Esophagus muscularis mucosa (tissue), 4 donors: ENCODE results near the gene NEDD8. TPM values are rescaled to one million over a fixed set of nuclear protein-coding genes. Genes with fewer than 3 reads are reported as not detected.
A peak's percentile ranks its signal among the peaks of the same experiment; 100 is the strongest.

Experiments used
- DNase-seq: peaks from one replicate; pipeline ENCODE4 v3.0.0-alpha.2; 2017; ENCODE audit errors: extremely low spot score
- H3K27ac ChIP-seq, 4 donors: fragments of 200-600 bp; sonication (generic); replicated peaks in 1 of 4; 1 replicate in 3 of 4; 2 replicates in 1 of 4; pipeline ENCODE4 v1.5.1; 2016 to 2019; ENCODE audit warnings: mild to moderate bottlenecking in 1 of 4
- H3K27me3 ChIP-seq, 4 donors: fragments of 200-600 bp; sonication (generic); one replicate each; pipeline versions ENCODE4 v1.5.1 to v1.6.0; 2016 to 2019
- H3K36me3 ChIP-seq, 4 donors: fragments of 200-600 bp; sonication (generic); one replicate each; pipeline ENCODE4 v1.5.1; 2016 to 2019
- H3K4me1 ChIP-seq, 4 donors: fragments of 200-600 bp; sonication (generic); one replicate each; pipeline ENCODE4 v1.5.1; 2016 to 2019
- H3K4me3 ChIP-seq, 4 donors: fragments of 200-600 bp; sonication (generic); 1 replicate in 2 of 4; 2 replicates in 2 of 4; pipeline ENCODE4 v1.5.1; 2016 to 2019; ENCODE audit warnings: mild to moderate bottlenecking in 4 of 4, moderate library complexity in 1 of 4
- H3K9me3 ChIP-seq, 4 donors: fragments of 200-600 bp; sonication (generic); 1 replicate in 3 of 4; 2 replicates in 1 of 4; pipeline ENCODE4 v1.5.1; 2016 to 2019
- EP300 ChIP-seq: sonication (generic); formaldehyde crosslinking; IDR thresholded peaks from one replicate; pipeline ENCODE4 v1.6.1; 2017; ENCODE audit warnings: antibody characterized with exemption
- POLR2A ChIP-seq: fragments of 450-650 bp; IDR thresholded peaks from one replicate; pipeline ENCODE4 v1.6.1; 2017; ENCODE audit warnings: antibody characterized with exemption, moderate library complexity, mild to moderate bottlenecking, low read depth
- POLR2AphosphoS5 ChIP-seq, 2 donors: sonication (generic); formaldehyde crosslinking; IDR thresholded peaks; one replicate each; pipeline ENCODE4 v1.6.1; 2017; ENCODE audit warnings: antibody characterized with exemption in 2 of 2
- WGBS: methylation state at CpG from one replicate; pipeline ENCODE4 v1.1.5; 2018; 5-methylcytosine and 5-hydroxymethylcytosine counted together
- intact Hi-C: fragments of 100-400 bp; cut with DNase I; formaldehyde crosslinking; loops from one replicate; pipeline ENCODE4 v1.15.1; 2023
- total RNA-seq, 4 donors: library from RNA; depleted of rRNA; stranded (reverse); fragments of >200 nt; gene quantifications; one replicate each; pipeline versions ENCODE4 v1.1.0 to v1.2.1, GENCODE V29; 2016
- TF ChIP-seq, protein P1 (sequence below), 3 experiments: fragments of 200-600 bp in 2 of 3; fragments of 450-650 bp in 1 of 3; sonication (generic) in 2 of 3; IDR thresholded peaks; one replicate each; pipeline ENCODE4 v1.5.1; 2017 to 2019; ENCODE audit warnings: antibody characterized with exemption in 3 of 3, mild to moderate bottlenecking in 2 of 3, moderate library complexity in 1 of 3

The NEDD8 gene
- total RNA-seq, 4 donors from 2014 or later, result 117 to 152 (median 131) TPM

DNA sequence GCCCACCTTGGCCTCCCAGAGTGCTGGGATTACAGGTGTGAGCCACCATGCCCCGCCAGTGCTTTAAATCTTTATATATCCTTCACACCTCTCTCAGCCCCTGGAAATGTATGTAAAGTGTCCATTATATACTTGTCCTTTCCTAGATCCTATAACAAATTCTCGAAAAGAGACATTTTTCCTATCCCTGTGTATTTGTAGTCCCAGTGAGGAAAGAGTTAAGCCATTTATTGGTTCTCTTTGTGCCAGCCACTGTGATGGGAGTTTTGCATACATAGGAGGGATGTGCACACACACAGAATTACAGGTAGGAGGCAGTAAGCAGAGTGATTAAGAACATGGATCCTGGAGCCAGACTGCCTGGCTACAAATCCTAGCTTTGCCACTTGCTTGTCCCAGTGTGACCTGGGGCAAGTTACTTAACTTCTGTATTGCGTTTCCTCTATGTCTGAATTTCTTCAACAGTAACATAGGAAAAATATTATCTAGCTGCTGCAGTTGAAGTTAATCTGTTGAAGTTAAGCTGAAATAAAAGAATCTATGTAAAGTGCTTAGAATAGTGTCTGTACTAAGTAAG lies 41.3 kb upstream of the NEDD8 start:
- Histone ChIP-seq H3K4me3 (no peak overlapping the region), H3K27ac (no peak overlapping the region), H3K9me3 (no peaks in the 10 kb centered on the region), H3K36me3 (peaks cover 0 to 17% (median 12%) of the 10 kb centered on the region in 4 donors), H3K4me1 (peaks cover 11 to 16% (median 13%) of the 10 kb centered on the region in 4 donors), H3K27me3 (no peaks in the 10 kb centered on the region)
- 55% methylated on average over 3 of the region's 3 CpGs for WGBS
- intact Hi-C loops, result no loop called here
- TF ChIP-seq POLR2AphosphoS5 (IDR thresholded peaks at IDR 0.05), result no peak
- no peak for TF ChIP-seq POLR2A
- TF ChIP-seq EP300, result no peak
- TF ChIP-seq, protein P1, sequence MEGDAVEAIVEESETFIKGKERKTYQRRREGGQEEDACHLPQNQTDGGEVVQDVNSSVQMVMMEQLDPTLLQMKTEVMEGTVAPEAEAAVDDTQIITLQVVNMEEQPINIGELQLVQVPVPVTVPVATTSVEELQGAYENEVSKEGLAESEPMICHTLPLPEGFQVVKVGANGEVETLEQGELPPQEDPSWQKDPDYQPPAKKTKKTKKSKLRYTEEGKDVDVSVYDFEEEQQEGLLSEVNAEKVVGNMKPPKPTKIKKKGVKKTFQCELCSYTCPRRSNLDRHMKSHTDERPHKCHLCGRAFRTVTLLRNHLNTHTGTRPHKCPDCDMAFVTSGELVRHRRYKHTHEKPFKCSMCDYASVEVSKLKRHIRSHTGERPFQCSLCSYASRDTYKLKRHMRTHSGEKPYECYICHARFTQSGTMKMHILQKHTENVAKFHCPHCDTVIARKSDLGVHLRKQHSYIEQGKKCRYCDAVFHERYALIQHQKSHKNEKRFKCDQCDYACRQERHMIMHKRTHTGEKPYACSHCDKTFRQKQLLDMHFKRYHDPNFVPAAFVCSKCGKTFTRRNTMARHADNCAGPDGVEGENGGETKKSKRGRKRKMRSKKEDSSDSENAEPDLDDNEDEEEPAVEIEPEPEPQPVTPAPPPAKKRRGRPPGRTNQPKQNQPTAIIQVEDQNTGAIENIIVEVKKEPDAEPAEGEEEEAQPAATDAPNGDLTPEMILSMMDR (IDR thresholded peaks at IDR 0.05), result no peak
- DNase-seq, result no peak

DNA sequence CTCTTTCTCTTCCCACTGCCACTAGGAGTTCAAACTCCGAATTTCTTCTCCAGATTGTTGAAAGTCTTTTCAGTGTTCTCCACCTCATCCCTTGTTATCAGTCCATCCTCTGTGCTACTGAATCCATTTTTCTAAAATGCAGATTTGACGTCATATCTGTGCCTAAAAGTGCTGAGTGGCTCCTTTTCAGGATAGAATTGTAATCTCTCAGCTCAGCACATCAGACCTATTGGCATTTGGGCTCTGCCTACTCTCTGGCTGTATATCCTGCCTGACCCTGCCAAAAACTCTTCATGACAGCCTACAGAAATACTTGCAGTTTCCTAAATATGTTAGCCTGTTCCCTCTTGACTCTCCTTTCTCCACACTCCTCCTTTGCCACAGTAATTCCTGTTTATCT lies 40.3 kb upstream of the NEDD8 start:
- 95% methylated on average over 2 of the region's 2 CpGs for WGBS
- intact Hi-C loops, result no loop called here
- Histone ChIP-seq H3K4me3 (no peak overlapping the region), H3K27me3 (no peaks in the 10 kb centered on the region), H3K9me3 (no peaks in the 10 kb centered on the region), H3K4me1 (peaks cover 11 to 13% (median 13%) of the 10 kb centered on the region in 4 donors), H3K27ac (no peak overlapping the region), H3K36me3 (peaks cover 3 to 28% (median 22%) of the 10 kb centered on the region in 4 donors)
- TF ChIP-seq POLR2A, result no peak
- TF ChIP-seq, protein P1 (IDR thresholded peaks at IDR 0.05), result no peak
- TF ChIP-seq POLR2AphosphoS5 (IDR thresholded peaks at IDR 0.05), result no peak
- no peak for TF ChIP-seq EP300
- DNase-seq, result no peak

DNA sequence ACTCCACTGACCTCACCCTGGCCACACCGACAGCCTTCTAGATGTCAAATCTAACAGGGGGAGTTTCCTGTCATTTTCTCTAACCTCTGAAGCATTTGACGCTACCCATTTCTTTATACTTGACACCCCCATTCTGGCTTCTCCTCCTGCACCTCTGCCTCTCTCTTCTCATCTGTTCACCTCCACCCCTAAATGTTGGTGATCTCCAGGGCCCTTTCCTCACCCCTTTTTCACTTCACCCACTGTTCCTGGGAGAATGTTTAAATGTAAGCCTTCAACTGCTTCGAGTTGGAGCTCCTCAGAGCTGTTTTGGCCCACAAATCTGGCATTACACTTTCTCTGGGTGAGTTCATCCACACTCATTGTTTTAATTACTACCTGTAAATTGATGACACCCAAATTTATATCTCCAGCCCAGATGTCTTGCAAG lies 39.7 kb upstream of the NEDD8 start:
- peak overlapping the region; percentile 89 to 99 (median 94) for H3K27ac ChIP-seq
- DNase-seq, result no peak
- no peaks in the 10 kb centered on the region for H3K27me3 ChIP-seq
- TF ChIP-seq EP300, result no peak
- TF ChIP-seq, protein P1 (IDR thresholded peaks at IDR 0.05), result no peak
- peaks cover 6 to 34% (median 28%) of the 10 kb centered on the region in 4 donors for H3K36me3 ChIP-seq
- H3K4me3 ChIP-seq, result peak overlapping the region; percentile 70 to 95 (median 87)
- 29% methylated on average over 3 of the region's 3 CpGs for WGBS
- no peaks in the 10 kb centered on the region for H3K9me3 ChIP-seq
- H3K4me1 ChIP-seq, result peaks cover 11 to 13% (median 13%) of the 10 kb centered on the region in 4 donors
- intact Hi-C loops, result no loop called here

DNA sequence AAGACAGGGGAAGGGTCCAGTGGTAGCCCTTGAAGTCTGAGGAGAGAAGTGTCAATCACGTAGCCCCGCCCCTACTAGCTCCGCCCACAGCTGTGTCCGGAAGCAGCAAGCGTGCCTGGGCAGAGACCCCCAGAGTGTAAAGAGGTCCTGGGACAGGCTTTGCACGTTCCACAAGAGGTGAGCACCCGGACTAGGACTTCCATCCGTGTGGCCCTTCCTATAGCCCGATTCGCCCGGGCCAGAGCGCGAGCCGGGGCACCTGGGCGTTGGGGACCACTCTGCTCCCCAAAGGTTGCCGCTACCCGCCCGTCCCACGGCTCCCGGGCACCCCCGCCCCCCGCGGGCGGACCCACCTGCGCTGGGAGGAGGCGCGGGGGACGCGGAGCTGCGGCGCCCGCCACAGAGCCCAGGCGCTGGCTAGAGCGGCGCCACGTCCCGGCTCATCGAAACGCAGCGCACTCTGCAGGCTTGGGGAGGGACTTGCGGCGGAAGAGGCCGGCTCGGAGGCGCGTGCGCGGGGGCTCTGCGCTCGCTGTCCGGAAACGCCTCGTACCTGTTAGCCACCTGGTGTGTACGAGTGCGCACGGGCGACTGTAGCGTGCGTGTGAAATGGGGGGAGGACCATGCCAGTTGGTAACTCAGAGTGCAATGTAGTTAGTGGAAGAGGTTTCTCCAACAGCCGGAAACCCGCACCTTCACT lies 39.1 kb upstream of the NEDD8 start, which contains the start of gene RABGGTA:
Gene RABGGTA, minus strand, starts transcription at position 464 of the 700 bp plus-strand sequence. CDS start 482 bp downstream, outside the sequence.
- H3K36me3 ChIP-seq, result peaks cover 12 to 40% (median 34%) of the 10 kb centered on the region in 4 donors
- intact Hi-C loops, result no loop called here

More for the DNA sequence above, 39.1 kb upstream of the NEDD8 start, which contains the start of gene RABGGTA:
- H3K27me3 ChIP-seq, result no peaks in the 10 kb centered on the region
- no peaks in the 10 kb centered on the region for H3K9me3 ChIP-seq
- H3K27ac ChIP-seq, result peak within 1 kb of the TSS; percentile 89 to 99 (median 94)
- peak within 1 kb of the TSS; percentile 70 to 95 (median 87) for H3K4me3 ChIP-seq
- H3K4me1 ChIP-seq, result peaks cover 11 to 13% (median 13%) of the 10 kb centered on the region in 4 donors
- 8% methylated on average over 2 of the region's 61 CpGs for WGBS
- no peak for TF ChIP-seq POLR2A
- TF ChIP-seq, protein P1 (IDR thresholded peaks at IDR 0.05), result peak; percentile 71 to 86 (median 81)
- peak; percentile 76 to 77 for TF ChIP-seq POLR2AphosphoS5 (IDR thresholded peaks at IDR 0.05)
- no peak for TF ChIP-seq EP300
- peak; percentile 93 for DNase-seq
